Keratinocyte (primary cell): ENCODE results near the gene SLC40A1. TPM values are rescaled to one million over a fixed set of nuclear protein-coding genes. Genes with fewer than 3 reads are reported as not detected.

ENCODE experiments used
- DNase-seq: peaks from one replicate; pipeline ENCODE4 v3.0.0-alpha.2; 2011; ENCODE audit warnings: low read depth, missing footprints, low spot score
- FAIRE-seq: peaks from 2 replicates; lab custom pipeline; 2011; peaks lifted over from hg19 to GRCh38; lab: Jason Lieb, UNC
- H2AFZ ChIP-seq: 2 replicates; pipeline ENCODE4 v1.6.0; 2012; ENCODE audit warnings: low read length, control low read depth, inconsistent platforms; ENCODE audit not compliant: control insufficient read depth
- H3K27ac ChIP-seq: 2 replicates; pipeline ENCODE4 v1.5.1; 2011; ENCODE audit warnings: low read length; ENCODE audit not compliant: control insufficient read depth, insufficient read depth
- H3K27me3 ChIP-seq: 3 replicates; pipeline ENCODE4 v1.6.0; 2011; ENCODE audit warnings: low read length; ENCODE audit not compliant: control insufficient read depth, insufficient read depth; ENCODE audit errors: extremely low read depth
- H3K36me3 ChIP-seq, 2 experiments: 2 replicates in 1 of 2; 3 replicates in 1 of 2; pipeline ENCODE4 v1.5.1; 2011; ENCODE audit warnings: low read length in 2 of 2, mild to moderate bottlenecking in 1 of 2; ENCODE audit not compliant: control insufficient read depth in 2 of 2, insufficient read depth in 2 of 2; ENCODE audit errors: extremely low read depth in 1 of 2
- H3K4me1 ChIP-seq: 3 replicates; pipeline ENCODE4 v1.5.1; 2011; ENCODE audit warnings: low read length; ENCODE audit not compliant: control insufficient read depth, insufficient read depth; ENCODE audit errors: extremely low read depth
- H3K4me2 ChIP-seq: 3 replicates; pipeline ENCODE4 v1.6.0; 2011; ENCODE audit warnings: low read depth, low read length; ENCODE audit not compliant: control insufficient read depth, insufficient read depth; ENCODE audit errors: extremely low read depth
- H3K4me3 ChIP-seq, 3 experiments: fragments of 200-600 bp in 1 of 3; sonication (generic) in 1 of 3; 2 replicates in 2 of 3; 3 replicates in 1 of 3; pipeline ENCODE4 v1.5.1; 2011 to 2016; ENCODE audit warnings: low read length in 3 of 3, mild to moderate bottlenecking in 3 of 3, control low read depth in 2 of 3, inconsistent platforms in 1 of 3, low read depth in 1 of 3, mixed read lengths in 1 of 3, mixed run types in 1 of 3, moderate library complexity in 1 of 3; ENCODE audit not compliant: control insufficient read depth in 2 of 3, insufficient read depth in 2 of 3; ENCODE audit errors: extremely low read depth in 1 of 3
- H3K79me2 ChIP-seq: 2 replicates; pipeline ENCODE4 v1.6.0; 2012; ENCODE audit warnings: low read length; ENCODE audit not compliant: control insufficient read depth, insufficient read depth
- H3K9ac ChIP-seq: 3 replicates; pipeline ENCODE4 v1.6.0; 2011; ENCODE audit warnings: low read length; ENCODE audit not compliant: control insufficient read depth, insufficient read depth; ENCODE audit errors: extremely low read depth
- H3K9me1 ChIP-seq: 3 replicates; pipeline ENCODE4 v1.6.0; 2011; ENCODE audit warnings: low read length; ENCODE audit not compliant: control insufficient read depth, insufficient read depth; ENCODE audit errors: extremely low read depth
- H3K9me3 ChIP-seq: 2 replicates; pipeline ENCODE4 v1.5.1; 2012; ENCODE audit warnings: low read depth, low read length; ENCODE audit not compliant: control insufficient read depth
- H4K20me1 ChIP-seq: 3 replicates; pipeline ENCODE4 v1.6.0; 2011; ENCODE audit warnings: low read length; ENCODE audit not compliant: control insufficient read depth, insufficient read depth; ENCODE audit errors: extremely low read depth
- EZH2 ChIP-seq: IDR thresholded peaks from one replicate; pipeline ENCODE4 v1.6.1; 2012; ENCODE audit warnings: inconsistent platforms, mild to moderate bottlenecking, low read length, moderate library complexity
- dilution Hi-C: fragments of 300-500 bp; cut with MboI; formaldehyde crosslinking; loops from one replicate; pipeline ENCODE4 v1.7.0; 2020; ENCODE audit warnings: low sequenced_read_pairs; ENCODE audit not compliant: extremely low pct_ligation_motif_present
- polyA plus RNA-seq, 5 experiments: library from polyadenylated mRNA; depleted of rRNA in 3 of 5; stranded (reverse) in 3 of 5; stranded (forward) in 1 of 5; unstranded in 1 of 5; fragments of >200 nt; gene quantifications; 1 replicate in 1 of 5; 2 replicates in 3 of 5; 3 replicates in 1 of 5; pipeline versions ENCODE4 v1.2.1 to v1.2.3, GENCODE V29; 2011 to 2012; ENCODE audit warnings: missing spikeins in 2 of 5, low read depth in 1 of 5, low replicate concordance in 1 of 5
- TF ChIP-seq, protein P1 (sequence below), 3 experiments: IDR thresholded peaks in 1 of 3; conservative IDR thresholded peaks in 1 of 3; optimal IDR thresholded peaks in 1 of 3; 2 replicates in 2 of 3; 3 replicates in 1 of 3; pipeline versions ENCODE3 to v1.5.1; 2011; ENCODE audit warnings: low read length in 3 of 3, mild to moderate bottlenecking in 3 of 3, moderate library complexity in 2 of 3, control low read depth in 1 of 3, inconsistent platforms in 1 of 3; ENCODE audit not compliant: insufficient read depth in 2 of 3; ENCODE audit errors: extremely low read depth in 1 of 3

Gene SLC40A1
- polyA plus RNA-seq, 1 donor (not counting 4 experiments of a cell fraction or from before 2014, with no cell fraction given): 0.09 TPM

DNA sequence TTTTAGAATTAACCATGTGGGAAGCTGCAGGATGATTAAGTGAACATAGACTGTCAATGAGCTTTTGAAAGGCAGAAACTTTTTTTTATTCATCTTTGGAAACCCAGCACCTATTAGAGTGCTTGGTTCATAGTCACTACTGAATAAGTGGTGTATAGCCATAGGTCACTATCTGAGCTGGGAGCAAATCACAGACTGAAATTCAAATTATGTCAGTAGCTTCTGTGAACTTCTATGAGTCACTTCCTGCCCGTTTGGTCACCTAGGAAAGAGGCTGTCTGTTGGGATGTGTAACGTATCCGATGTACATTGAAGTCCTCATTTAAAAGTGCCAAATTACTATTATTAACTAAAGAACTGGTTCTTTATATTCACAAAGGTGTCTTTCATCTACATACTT, 20.5 kb upstream of the SLC40A1 start:
- no peaks in the 10 kb centered on the region for H4K20me1 ChIP-seq
- H3K4me2 ChIP-seq: no peak overlapping the region
- DNase-seq (no peak), FAIRE-seq (no peak)
- no peak overlapping the region for H2AFZ ChIP-seq
- dilution Hi-C loops: no loop called here
- no peak overlapping the region for H3K27ac ChIP-seq
- no peak for TF ChIP-seq EZH2
- TF ChIP-seq, protein P1, sequence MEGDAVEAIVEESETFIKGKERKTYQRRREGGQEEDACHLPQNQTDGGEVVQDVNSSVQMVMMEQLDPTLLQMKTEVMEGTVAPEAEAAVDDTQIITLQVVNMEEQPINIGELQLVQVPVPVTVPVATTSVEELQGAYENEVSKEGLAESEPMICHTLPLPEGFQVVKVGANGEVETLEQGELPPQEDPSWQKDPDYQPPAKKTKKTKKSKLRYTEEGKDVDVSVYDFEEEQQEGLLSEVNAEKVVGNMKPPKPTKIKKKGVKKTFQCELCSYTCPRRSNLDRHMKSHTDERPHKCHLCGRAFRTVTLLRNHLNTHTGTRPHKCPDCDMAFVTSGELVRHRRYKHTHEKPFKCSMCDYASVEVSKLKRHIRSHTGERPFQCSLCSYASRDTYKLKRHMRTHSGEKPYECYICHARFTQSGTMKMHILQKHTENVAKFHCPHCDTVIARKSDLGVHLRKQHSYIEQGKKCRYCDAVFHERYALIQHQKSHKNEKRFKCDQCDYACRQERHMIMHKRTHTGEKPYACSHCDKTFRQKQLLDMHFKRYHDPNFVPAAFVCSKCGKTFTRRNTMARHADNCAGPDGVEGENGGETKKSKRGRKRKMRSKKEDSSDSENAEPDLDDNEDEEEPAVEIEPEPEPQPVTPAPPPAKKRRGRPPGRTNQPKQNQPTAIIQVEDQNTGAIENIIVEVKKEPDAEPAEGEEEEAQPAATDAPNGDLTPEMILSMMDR (optimal IDR thresholded peaks at IDR 0.05 in 1 of 3, IDR thresholded peaks at IDR 0.05 in 1 of 3, conservative IDR thresholded peaks at IDR 0.05 in 1 of 3; ENCODE audit: extremely low read depth in 1 of 3, insufficient read depth in 2 of 3, low read length in 3 of 3): no peak
- no peaks in the 10 kb centered on the region for H3K36me3 ChIP-seq
- H3K9me1 ChIP-seq: no peaks in the 10 kb centered on the region
- no peak overlapping the region for H3K4me3 ChIP-seq
- H3K9me3 ChIP-seq: no peaks in the 10 kb centered on the region
- H3K4me1 ChIP-seq: no peaks in the 10 kb centered on the region
- H3K79me2 ChIP-seq: no peaks in the 10 kb centered on the region
- no peak overlapping the region for H3K9ac ChIP-seq
- H3K27me3 ChIP-seq: no peaks in the 10 kb centered on the region

DNA sequence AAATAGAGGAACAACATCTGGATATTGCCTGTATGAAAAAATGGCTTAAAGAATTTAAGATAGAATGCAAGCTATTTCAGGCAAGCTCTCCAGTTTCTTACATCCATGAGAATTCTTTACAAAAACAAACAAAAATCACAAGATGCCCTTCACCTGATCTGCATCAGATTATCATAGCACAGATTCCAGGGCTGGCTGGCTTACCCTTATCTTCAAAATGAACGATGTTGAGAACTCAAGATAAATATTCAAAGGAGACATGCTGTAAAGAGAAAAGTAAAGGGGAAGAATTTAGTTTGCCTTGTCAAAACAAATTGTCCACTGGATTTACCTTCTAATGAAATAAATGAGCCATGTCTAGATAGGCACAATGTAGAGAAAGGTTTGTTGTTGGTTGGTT, 18.7 kb upstream of the SLC40A1 start:
- no peak overlapping the region for H3K4me3 ChIP-seq
- H3K4me1 ChIP-seq: no peaks in the 10 kb centered on the region
- H3K9me1 ChIP-seq: no peaks in the 10 kb centered on the region
- H3K9ac ChIP-seq: no peak overlapping the region
- H3K27me3 ChIP-seq: no peaks in the 10 kb centered on the region
- no peak overlapping the region for H2AFZ ChIP-seq
- H3K27ac ChIP-seq: no peak overlapping the region
- TF ChIP-seq, protein P1 (optimal IDR thresholded peaks at IDR 0.05 in 1 of 3, IDR thresholded peaks at IDR 0.05 in 1 of 3, conservative IDR thresholded peaks at IDR 0.05 in 1 of 3; ENCODE audit: extremely low read depth in 1 of 3, insufficient read depth in 2 of 3, low read length in 3 of 3): no peak
- TF ChIP-seq EZH2: no peak
- DNase-seq: no peak
- no peaks in the 10 kb centered on the region for H3K9me3 ChIP-seq
- H3K36me3 ChIP-seq: no peaks in the 10 kb centered on the region
- FAIRE-seq: no peak
- H3K79me2 ChIP-seq: no peaks in the 10 kb centered on the region
- H4K20me1 ChIP-seq: no peaks in the 10 kb centered on the region
- dilution Hi-C loops: no loop called here
- H3K4me2 ChIP-seq: no peak overlapping the region
